Measurements from ENCODE around the gene MOB3A. TPM values are rescaled to one million over a fixed set of nuclear protein-coding genes. Genes with fewer than 3 reads are reported as not detected.

Gene MOB3A
- total and polyA plus RNA-seq, 9 of the 15 experiments (the other 6 are each of a cell fraction or from before 2014, with no cell fraction given) = 1.1 to 24.1 (median 6.0) TPM

- TF ChIP-seq, protein P1, sequence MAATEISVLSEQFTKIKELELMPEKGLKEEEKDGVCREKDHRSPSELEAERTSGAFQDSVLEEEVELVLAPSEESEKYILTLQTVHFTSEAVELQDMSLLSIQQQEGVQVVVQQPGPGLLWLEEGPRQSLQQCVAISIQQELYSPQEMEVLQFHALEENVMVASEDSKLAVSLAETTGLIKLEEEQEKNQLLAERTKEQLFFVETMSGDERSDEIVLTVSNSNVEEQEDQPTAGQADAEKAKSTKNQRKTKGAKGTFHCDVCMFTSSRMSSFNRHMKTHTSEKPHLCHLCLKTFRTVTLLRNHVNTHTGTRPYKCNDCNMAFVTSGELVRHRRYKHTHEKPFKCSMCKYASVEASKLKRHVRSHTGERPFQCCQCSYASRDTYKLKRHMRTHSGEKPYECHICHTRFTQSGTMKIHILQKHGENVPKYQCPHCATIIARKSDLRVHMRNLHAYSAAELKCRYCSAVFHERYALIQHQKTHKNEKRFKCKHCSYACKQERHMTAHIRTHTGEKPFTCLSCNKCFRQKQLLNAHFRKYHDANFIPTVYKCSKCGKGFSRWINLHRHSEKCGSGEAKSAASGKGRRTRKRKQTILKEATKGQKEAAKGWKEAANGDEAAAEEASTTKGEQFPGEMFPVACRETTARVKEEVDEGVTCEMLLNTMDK (IDR thresholded peaks at IDR 0.05; ENCODE audit: borderline replicate concordance, insufficient read depth, low read depth, low read length, poor library complexity, severe bottlenecking) = no peak
- no peak for TF ChIP-seq TARDBP (IDR thresholded peaks at IDR 0.05)
- TF ChIP-seq PREB (CRISPR knock-in tag; IDR thresholded peaks at IDR 0.05) = no peak
- no peak for TF ChIP-seq FOXJ2 (tag; IDR thresholded peaks at IDR 0.05)
- TF ChIP-seq ZBTB43 (CRISPR knock-in tag; IDR thresholded peaks at IDR 0.05) = no peak
- no peak for TF ChIP-seq ZNF583 (CRISPR knock-in tag; IDR thresholded peaks at IDR 0.05)
Measured at GRCh38 chr19:2089001-2089711, 7.0 kb downstream of the MOB3A start (continued).

Measured in K562 (cell line).